HepG2 (cell line): ENCODE results near the gene PDC. TPM values are rescaled to one million over a fixed set of nuclear protein-coding genes. Genes with fewer than 3 reads are reported as not detected.

Experiments used
- ATAC-seq: fragments of 200-7000 bp; cut with Tn5 transposase; 3 replicates; pipeline ENCODE4 v1.9.1; 2020; ENCODE audit warnings: mild to moderate bottlenecking, moderate library complexity
- BruUV-seq: library from RNA; stranded (reverse); fragments of 400-500 nt; replicated peaks from 2 replicates; lab custom pipeline; 2021; lab: Mats Ljungman, UMichigan
- CTCF ChIA-PET: fragments of 300-600 bp; formaldehyde crosslinking; extraction: SDS; loops from one replicate; lab custom pipeline; 2021; ENCODE audit warnings: low total read pairs, inconsistent platforms, low intra/inter-chr PET ratio; lab: Yijun Ruan, JAX
- POLR2A ChIA-PET: fragments of 350-600 bp; sonication (Branson Sonifier 250); formaldehyde crosslinking; loops from one replicate; lab custom pipeline; 2020; ENCODE audit warnings: antibody characterized with exemption, inconsistent platforms; lab: Yijun Ruan, JAX
- DNase-seq: peaks from one replicate; pipeline ENCODE4 v3.0.0-alpha.2; 2015; ENCODE audit warnings: low spot score
- FAIRE-seq: peaks from 3 replicates; lab custom pipeline; 2011; peaks lifted over from hg19 to GRCh38; lab: Jason Lieb, UNC
- H2AFZ ChIP-seq: one replicate; pipeline ENCODE4 v1.6.1; 2011; ENCODE audit warnings: low read length, inconsistent platforms
- H3K27ac ChIP-seq: fragments of 300-600 bp; 3 replicates; pipeline ENCODE4 v1.8.0; 2011; ENCODE audit warnings: mixed run types, mild to moderate bottlenecking, mixed read lengths, low read length, inconsistent platforms; ENCODE audit not compliant: insufficient read depth; ENCODE audit errors: extremely low read length
- H3K27me3 ChIP-seq, 2 experiments: fragments of 200-600 bp in 1 of 2; 2 replicates in 1 of 2; 3 replicates in 1 of 2; pipeline versions ENCODE4 v1.6.0 to v1.8.0; 2011; ENCODE audit warnings: low read length in 2 of 2, mild to moderate bottlenecking in 2 of 2, moderate library complexity in 2 of 2, inconsistent platforms in 1 of 2; ENCODE audit not compliant: insufficient read depth in 2 of 2, control insufficient read depth in 1 of 2
- H3K36me3 ChIP-seq, 2 experiments: fragments of 200-600 bp in 1 of 2; replicated peaks in 1 of 2; 2 replicates in 1 of 2; 3 replicates in 1 of 2; pipeline versions ENCODE4 v1.5.1 to v1.8.0; 2011; ENCODE audit warnings: low read length in 2 of 2, inconsistent platforms in 1 of 2; ENCODE audit not compliant: insufficient read depth in 2 of 2, control insufficient read depth in 1 of 2
- H3K4me1 ChIP-seq: 2 replicates; pipeline ENCODE4 v1.5.1; 2012; ENCODE audit warnings: low read length, inconsistent platforms; ENCODE audit not compliant: insufficient read depth
- H3K4me2 ChIP-seq: 2 replicates; pipeline ENCODE4 v1.6.0; 2011; ENCODE audit warnings: low read depth, low read length, inconsistent platforms
- H3K4me3 ChIP-seq, 3 experiments: fragments of 200-600 bp in 1 of 3; sonication (generic), shearing (Covaris generic) in 1 of 3; replicated peaks in 1 of 3; 2 replicates each; pipeline ENCODE4 v1.5.1; 2011 to 2016; ENCODE audit warnings: low read length in 3 of 3, inconsistent platforms in 2 of 3, low read depth in 2 of 3, mild to moderate bottlenecking in 2 of 3, control low read depth in 1 of 3, mixed read lengths in 1 of 3; ENCODE audit not compliant: insufficient read depth in 1 of 3
- H3K79me2 ChIP-seq: one replicate; pipeline ENCODE4 v1.6.1; 2011; ENCODE audit warnings: low read length, inconsistent platforms; ENCODE audit not compliant: insufficient read depth
- H3K9ac ChIP-seq: 2 replicates; pipeline ENCODE4 v1.6.0; 2011; ENCODE audit warnings: mild to moderate bottlenecking, low read depth, low read length, inconsistent platforms; ENCODE audit not compliant: insufficient read depth
- H3K9me3 ChIP-seq: 2 replicates; pipeline ENCODE4 v1.5.1; 2012; ENCODE audit warnings: mild to moderate bottlenecking, low read length
- H4K20me1 ChIP-seq: 2 replicates; pipeline ENCODE4 v1.6.0; 2011; ENCODE audit warnings: inconsistent platforms, mild to moderate bottlenecking, low read length, moderate library complexity; ENCODE audit not compliant: insufficient read depth
- CBX2 ChIP-seq, 2 experiments: fragments of 200-600 bp in 1 of 2; sonication (generic); formaldehyde crosslinking in 1 of 2; IDR thresholded peaks; 2 replicates each; pipeline versions ENCODE4 v1.7.0 to v1.8.1; 2018 to 2022; ENCODE audit warnings: low read depth in 2 of 2, low read length in 1 of 2, mild to moderate bottlenecking in 1 of 2, missing genetic modification reagents in 1 of 2
- EZH2 ChIP-seq: conservative IDR thresholded peaks from 2 replicates; pipeline ENCODE4 v1.6.1; 2012; ENCODE audit warnings: mild to moderate bottlenecking, low read depth, low read length, moderate library complexity
- FOXC1 ChIP-seq: sonication (generic); formaldehyde crosslinking; IDR thresholded peaks from 2 replicates; pipeline ENCODE4 v1.8.0; 2022; ENCODE audit warnings: mild to moderate bottlenecking, missing genetic modification reagents, borderline replicate concordance
- FOXK2 ChIP-seq: fragments of 450-650 bp; IDR thresholded peaks from 2 replicates; pipeline ENCODE4 v1.6.1; 2016
- GLI4 ChIP-seq: sonication (generic); formaldehyde crosslinking; IDR thresholded peaks from 2 replicates; pipeline ENCODE4 v1.5.1; 2020; ENCODE audit warnings: missing genetic modification reagents, mild to moderate bottlenecking, moderate library complexity, borderline replicate concordance
- HCFC1 ChIP-seq: fragments of 150-350 bp; IDR thresholded peaks from 2 replicates; pipeline ENCODE4 v1.6.1; 2014; ENCODE audit warnings: low read depth, low read length
- HOXA3 ChIP-seq: sonication (generic); formaldehyde crosslinking; IDR thresholded peaks from 2 replicates; pipeline ENCODE4 v1.5.0; 2020; ENCODE audit warnings: missing genetic modification reagents
- KMT2A ChIP-seq: sonication (generic); formaldehyde crosslinking; IDR thresholded peaks from 2 replicates; pipeline ENCODE4 v1.4.0; 2020; ENCODE audit warnings: missing genetic modification reagents
- MED1 ChIP-seq: sonication (generic); formaldehyde crosslinking; IDR thresholded peaks from 2 replicates; pipeline ENCODE4 v1.4.0; 2020; ENCODE audit warnings: missing genetic modification reagents
- MIER2 ChIP-seq: IDR thresholded peaks from 2 replicates; pipeline ENCODE4 v1.6.1; 2016; ENCODE audit warnings: missing biosample characterization, missing genetic modification reagents
- MTA1 ChIP-seq: sonication (generic); formaldehyde crosslinking; IDR thresholded peaks from 2 replicates; pipeline ENCODE4 v1.4.0; 2020; ENCODE audit warnings: missing genetic modification reagents, mild to moderate bottlenecking, borderline replicate concordance
- MYNN ChIP-seq: sonication (generic); formaldehyde crosslinking; IDR thresholded peaks from 2 replicates; pipeline ENCODE4 v1.4.0; 2020; ENCODE audit warnings: mild to moderate bottlenecking, low read depth, missing genetic modification reagents
- MZF1 ChIP-seq: sonication (generic); formaldehyde crosslinking; IDR thresholded peaks from 2 replicates; pipeline ENCODE4 v1.8.1; 2023; ENCODE audit warnings: mild to moderate bottlenecking, missing genetic modification reagents, borderline replicate concordance
- NFIC ChIP-seq: IDR thresholded peaks from 2 replicates; pipeline ENCODE4 v1.6.1; 2012; ENCODE audit warnings: mild to moderate bottlenecking, low read length, inconsistent platforms
- PLRG1 ChIP-seq: fragments of 450-650 bp; conservative IDR thresholded peaks from 2 replicates; pipeline ENCODE4 v1.6.1; 2016
- TGIF2 ChIP-seq: IDR thresholded peaks from 2 replicates; pipeline ENCODE4 v1.6.1; 2016; ENCODE audit warnings: control low read depth, missing compliant biosample characterization
- ZBTB42 ChIP-seq: sonication (generic); formaldehyde crosslinking; IDR thresholded peaks from 2 replicates; pipeline ENCODE4 v1.5.0; 2020; ENCODE audit warnings: mild to moderate bottlenecking, missing genetic modification reagents
- ZKSCAN1 ChIP-seq: fragments of 150-350 bp; IDR thresholded peaks from 2 replicates; pipeline ENCODE4 v1.6.1; 2014; ENCODE audit warnings: low read length
- ZNF672 ChIP-seq: sonication (generic); formaldehyde crosslinking; IDR thresholded peaks from 2 replicates; pipeline ENCODE4 v1.8.1; 2022; ENCODE audit warnings: missing genetic modification reagents
- ZNF674 ChIP-seq: sonication (generic); formaldehyde crosslinking; IDR thresholded peaks from 2 replicates; pipeline ENCODE4 v1.5.0; 2020; ENCODE audit warnings: low read depth, mild to moderate bottlenecking, missing genetic modification reagents
- ZNF75D ChIP-seq: sonication (generic); formaldehyde crosslinking; IDR thresholded peaks from 2 replicates; pipeline ENCODE4 v1.8.1; 2023; ENCODE audit warnings: missing genetic modification reagents, mild to moderate bottlenecking, borderline replicate concordance
- ZNF775 ChIP-seq: sonication (generic); formaldehyde crosslinking; IDR thresholded peaks from 2 replicates; pipeline ENCODE4 v1.4.0; 2020; ENCODE audit warnings: missing genetic modification reagents, mild to moderate bottlenecking, moderate library complexity, borderline replicate concordance
- ZNF777 ChIP-seq: sonication (generic); formaldehyde crosslinking; IDR thresholded peaks from 2 replicates; pipeline ENCODE4 v1.4.0; 2020; ENCODE audit warnings: missing genetic modification reagents
- WGBS: methylation state at CpG from one replicate; pipeline ENCODE4 v1.1.6; 2017; ENCODE audit warnings: low lambda C conversion rate; 5-methylcytosine and 5-hydroxymethylcytosine counted together
- in situ Hi-C: cut with HindIII; loops from 2 replicates; pipeline ENCODE4 v1.10.0; 2017; ENCODE audit warnings: low pct_unique_long_range_greater_than_20kb; ENCODE audit not compliant: extremely low pct_ligation_motif_present
- intact Hi-C: fragments of 100-400 bp; cut with micrococcal nuclease; formaldehyde crosslinking; loops from one replicate; pipeline ENCODE4 v1.10.0; 2022; ENCODE audit not compliant: unreplicated experiment
- polyA plus RNA-seq, 8 experiments: library from polyadenylated mRNA; depleted of rRNA in 3 of 8; stranded (reverse) in 7 of 8; unstranded in 1 of 8; fragments of >200 nt; fragmentation: Illumina TruSeq in 4 of 8; extraction: Trizol in 4 of 8; gene quantifications; 2 replicates each; pipeline versions ENCODE4 v1.2.1 to v1.2.3, GENCODE V29; 2011 to 2016; ENCODE audit warnings: low read depth in 4 of 8, missing spikeins in 1 of 8, mixed read lengths in 1 of 8; ENCODE audit not compliant: insufficient read depth in 1 of 8
- total RNA-seq, 5 experiments: library from RNA; depleted of rRNA; stranded (reverse); fragments of >200 nt; fragmentation: Illumina TruSeq; extraction: Trizol; gene quantifications; 2 replicates each; pipeline ENCODE4 v1.2.3, GENCODE V29; 2016; ENCODE audit warnings: low read depth in 1 of 5
- TF ChIP-seq, protein P1 (sequence below): sonication (generic); formaldehyde crosslinking; IDR thresholded peaks from 2 replicates; pipeline ENCODE4 v1.4.0; 2020; ENCODE audit warnings: mild to moderate bottlenecking, missing genetic modification reagents

Gene PDC
- total and polyA plus RNA-seq, 2 of the 13 experiments (the other 11 are each of a cell fraction or from before 2014, with no cell fraction given): not detected

DNA sequence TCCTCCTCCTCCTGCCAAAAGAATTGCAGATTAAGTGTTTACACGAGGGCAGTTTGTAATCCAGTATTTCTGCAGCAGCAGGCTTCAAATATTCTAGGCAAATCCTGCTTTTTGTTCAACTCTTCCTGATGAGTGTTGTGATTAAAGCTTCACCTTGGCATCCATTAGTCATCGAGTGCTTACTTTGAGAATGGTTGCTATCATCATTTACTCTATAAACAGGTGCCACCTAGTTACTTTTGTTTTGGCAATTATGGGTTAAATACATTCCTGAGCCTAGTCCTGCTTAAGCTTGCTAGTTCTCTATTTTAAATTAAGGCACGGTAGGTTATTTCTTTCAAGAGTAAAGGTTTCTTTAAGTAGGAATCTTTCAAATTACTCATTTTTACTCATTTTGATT is 20.3 kb downstream of the PDC start:
- no TSS peak for BruUV-seq
- no peaks in the 10 kb centered on the region for H3K4me1 ChIP-seq
- no peak overlapping the region for H3K27ac ChIP-seq
- DNase-seq (no peak), FAIRE-seq (no peak), ATAC-seq (no peak)
- 32% methylated on average over 3 of the region's 3 CpGs for WGBS
- no peak overlapping the region for H3K9ac ChIP-seq
- intact Hi-C loops (no loop called here), in situ Hi-C loops (no loop called here)
- no peak overlapping the region for H3K4me2 ChIP-seq
- no peaks in the 10 kb centered on the region for H4K20me1 ChIP-seq
- no peaks in the 10 kb centered on the region for H3K36me3 ChIP-seq
- TF ChIP-seq HOXA3 (no peak), MYNN (no peak), ZKSCAN1 (no peak), MED1 (CRISPR knock-in tag) (no peak), PLRG1 (no peak), HCFC1 (no peak), EZH2 (no peak)
- H3K79me2 ChIP-seq: no peaks in the 10 kb centered on the region
- H3K27me3 ChIP-seq: no peaks in the 10 kb centered on the region
- CTCF ChIA-PET: no interaction called here
- POLR2A ChIA-PET: no interaction called here
- H3K9me3 ChIP-seq: no peaks in the 10 kb centered on the region
- no peak overlapping the region for H2AFZ ChIP-seq
- no peak overlapping the region for H3K4me3 ChIP-seq

DNA sequence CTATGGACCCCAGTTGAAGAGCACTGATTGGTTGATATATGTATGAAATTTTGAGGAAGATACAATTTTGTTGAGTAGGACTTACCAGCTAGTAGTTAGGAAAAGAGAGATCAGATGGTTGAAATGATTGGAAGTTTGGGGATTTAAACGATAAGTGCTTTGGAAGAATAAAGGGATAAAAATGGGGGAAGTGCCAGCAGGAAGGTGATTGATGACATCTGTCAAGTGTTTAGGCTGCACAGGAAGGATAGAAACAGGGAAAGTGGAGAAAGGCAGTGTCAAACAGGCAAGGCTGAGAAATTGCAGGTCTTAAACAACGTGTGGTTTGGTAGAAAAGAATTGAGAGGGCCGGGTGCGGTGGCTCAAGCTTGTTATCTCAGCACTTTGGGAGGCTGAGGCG is 22.3 kb downstream of the PDC start:
- no peaks in the 10 kb centered on the region for H3K4me1 ChIP-seq
- ChIA-PET POLR2A (no interaction called here), CTCF (no interaction called here)
- H3K4me3 ChIP-seq: no peak overlapping the region
- no peaks in the 10 kb centered on the region for H3K36me3 ChIP-seq
- intact Hi-C loops (no loop called here), in situ Hi-C loops (no loop called here)
- no peak overlapping the region for H2AFZ ChIP-seq
- ATAC-seq (no peak), DNase-seq (no peak), FAIRE-seq (no peak)
- H3K27me3 ChIP-seq: no peaks in the 10 kb centered on the region
- no peak overlapping the region for H3K27ac ChIP-seq
- 70% methylated on average over 5 of the region's 5 CpGs for WGBS
- BruUV-seq: no TSS peak
- no peaks in the 10 kb centered on the region for H3K79me2 ChIP-seq
- H3K9me3 ChIP-seq: no peaks in the 10 kb centered on the region
- H4K20me1 ChIP-seq: no peaks in the 10 kb centered on the region
- no peak overlapping the region for H3K4me2 ChIP-seq
- no peak overlapping the region for H3K9ac ChIP-seq
- TF ChIP-seq MZF1 (CRISPR knock-in tag) (no peak), GLI4 (CRISPR knock-in tag) (no peak), ZNF775 (CRISPR knock-in tag) (no peak), FOXK2 (no peak), ZNF777 (CRISPR knock-in tag) (no peak), MIER2 (CRISPR knock-in tag) (no peak), ZNF674 (CRISPR knock-in tag) (no peak), KMT2A (no peak), FOXC1 (CRISPR knock-in tag) (no peak), CBX2 (IDR thresholded peaks at IDR 0.05; ENCODE audit: low read depth, low read length) (no peak), CBX2 (CRISPR knock-in tag; IDR thresholded peaks at IDR 0.05; ENCODE audit: low read depth) (no peak), MTA1 (CRISPR knock-in tag) (no peak), ZNF75D (CRISPR knock-in tag) (no peak), TGIF2 (CRISPR knock-in tag) (no peak), ZBTB42 (CRISPR knock-in tag) (no peak), NFIC (no peak), ZNF672 (CRISPR knock-in tag) (no peak)
- TF ChIP-seq, protein P1, sequence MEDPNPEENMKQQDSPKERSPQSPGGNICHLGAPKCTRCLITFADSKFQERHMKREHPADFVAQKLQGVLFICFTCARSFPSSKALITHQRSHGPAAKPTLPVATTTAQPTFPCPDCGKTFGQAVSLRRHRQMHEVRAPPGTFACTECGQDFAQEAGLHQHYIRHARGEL (CRISPR knock-in tag): no peak
